ENCODE results near the gene ZNF76.

DNA sequence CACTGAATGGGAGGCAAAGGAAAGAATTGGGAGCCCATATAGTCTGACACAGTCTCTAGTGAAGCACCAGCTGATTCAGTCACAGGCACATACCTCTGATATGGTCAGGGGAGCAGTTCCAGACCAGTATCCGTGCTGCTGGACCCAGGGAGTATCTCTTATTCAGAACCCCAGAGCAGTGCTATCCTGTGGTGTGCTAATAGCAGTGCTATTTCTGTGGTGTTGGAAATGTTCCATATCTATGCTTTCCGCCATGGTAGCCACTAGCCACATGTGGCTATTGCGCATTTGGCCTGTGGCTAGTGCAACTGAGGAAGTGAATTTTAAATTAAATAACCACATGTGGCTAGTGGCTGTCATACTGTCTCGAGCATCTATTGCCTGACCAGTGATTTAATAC lies 34.8 kb upstream of the ZNF76 start:
- TF ChIP-seq, protein P1, sequence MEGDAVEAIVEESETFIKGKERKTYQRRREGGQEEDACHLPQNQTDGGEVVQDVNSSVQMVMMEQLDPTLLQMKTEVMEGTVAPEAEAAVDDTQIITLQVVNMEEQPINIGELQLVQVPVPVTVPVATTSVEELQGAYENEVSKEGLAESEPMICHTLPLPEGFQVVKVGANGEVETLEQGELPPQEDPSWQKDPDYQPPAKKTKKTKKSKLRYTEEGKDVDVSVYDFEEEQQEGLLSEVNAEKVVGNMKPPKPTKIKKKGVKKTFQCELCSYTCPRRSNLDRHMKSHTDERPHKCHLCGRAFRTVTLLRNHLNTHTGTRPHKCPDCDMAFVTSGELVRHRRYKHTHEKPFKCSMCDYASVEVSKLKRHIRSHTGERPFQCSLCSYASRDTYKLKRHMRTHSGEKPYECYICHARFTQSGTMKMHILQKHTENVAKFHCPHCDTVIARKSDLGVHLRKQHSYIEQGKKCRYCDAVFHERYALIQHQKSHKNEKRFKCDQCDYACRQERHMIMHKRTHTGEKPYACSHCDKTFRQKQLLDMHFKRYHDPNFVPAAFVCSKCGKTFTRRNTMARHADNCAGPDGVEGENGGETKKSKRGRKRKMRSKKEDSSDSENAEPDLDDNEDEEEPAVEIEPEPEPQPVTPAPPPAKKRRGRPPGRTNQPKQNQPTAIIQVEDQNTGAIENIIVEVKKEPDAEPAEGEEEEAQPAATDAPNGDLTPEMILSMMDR (IDR thresholded peaks at IDR 0.05): no peak
- TF ChIP-seq POLR2A (IDR thresholded peaks at IDR 0.05): no peak
